Diencephalon (tissue), 1 donor: Measurements from ENCODE around the gene AKR1C3. TPM values are rescaled to one million over a fixed set of nuclear protein-coding genes. Genes with fewer than 3 reads are reported as not detected.

Experiments
- small RNA-seq: library from RNA; depleted of rRNA; stranded (forward); fragments of <200 nt; gene quantifications from one replicate; pipeline ENCODE3, GENCODE V24; 2014
- total RNA-seq: library from RNA; depleted of rRNA; stranded (reverse); fragments of >200 nt; gene quantifications from one replicate; pipeline ENCODE4 v1.2.3, GENCODE V29; 2014

AKR1C3 gene
- 1.8 TPM for total RNA-seq

GRCh38 chr10:5094265-5095205 lies at the start of gene AKR1C3:
Gene AKR1C3 (plus strand): TSS chr10:5094414. CDS start chr10:5094445, 31 bp downstream.

Small RNA genes lying within 50 kb of the gene (small RNA-seq; reads per million reads assigned to genes)
- gene RF00096, result not detected

Other genes with a start within 250 kb of the AKR1C3 start
- 29.1 TPM for gene AKR1C1, start 131.0 kb upstream of the AKR1C3 start, total RNA-seq
- 21.2 TPM for gene AKR1C2, start 90.6 kb upstream of the AKR1C3 start, total RNA-seq
- not detected for gene AKR1C8, start 90.7 kb downstream of the AKR1C3 start, total RNA-seq
- not detected for gene AKR1C4, start 102.4 kb downstream of the AKR1C3 start, total RNA-seq